ENCODE measurements around the gene GYS1.

Gene GYS1

Small RNA genes within 50 kb of the gene (small RNA-seq; reads per million reads assigned to genes)
- gene AC026803.1 (0 to 0.03 reads per million in 2 experiments), gene MIR6798 (0 to 0.09 reads per million in 2 experiments)

Measured in SK-N-DZ (cell line).